GM12872 (cell line): ENCODE results near the gene SRL.

Source experiments
- TF ChIP-seq, protein P1 (sequence below): IDR thresholded peaks from 3 replicates; pipeline ENCODE4 v1.5.1; 2011; ENCODE audit warnings: low read depth, mild to moderate bottlenecking, low read length, moderate library complexity; ENCODE audit not compliant: insufficient read depth

The SRL gene

DNA sequence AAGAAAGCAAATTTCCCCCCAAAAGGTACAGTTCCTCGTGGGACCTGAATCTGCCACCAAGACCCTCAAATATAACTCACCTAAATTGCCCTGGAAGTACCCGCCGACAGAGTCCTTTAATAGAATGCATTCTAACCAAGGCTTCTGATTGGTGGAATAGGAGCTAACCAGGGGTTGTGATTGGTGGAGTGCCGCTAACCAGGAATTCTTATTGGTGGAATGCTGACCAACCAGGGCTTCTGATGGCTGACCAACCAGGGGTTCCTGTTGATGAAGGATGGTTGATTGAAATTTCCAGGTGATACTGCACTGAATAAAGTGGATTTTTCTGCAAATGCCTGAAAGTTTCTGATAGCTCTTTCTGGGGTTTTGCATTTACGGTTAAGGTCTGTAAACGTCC is 24.5 kb upstream of the SRL start:
- TF ChIP-seq, protein P1, sequence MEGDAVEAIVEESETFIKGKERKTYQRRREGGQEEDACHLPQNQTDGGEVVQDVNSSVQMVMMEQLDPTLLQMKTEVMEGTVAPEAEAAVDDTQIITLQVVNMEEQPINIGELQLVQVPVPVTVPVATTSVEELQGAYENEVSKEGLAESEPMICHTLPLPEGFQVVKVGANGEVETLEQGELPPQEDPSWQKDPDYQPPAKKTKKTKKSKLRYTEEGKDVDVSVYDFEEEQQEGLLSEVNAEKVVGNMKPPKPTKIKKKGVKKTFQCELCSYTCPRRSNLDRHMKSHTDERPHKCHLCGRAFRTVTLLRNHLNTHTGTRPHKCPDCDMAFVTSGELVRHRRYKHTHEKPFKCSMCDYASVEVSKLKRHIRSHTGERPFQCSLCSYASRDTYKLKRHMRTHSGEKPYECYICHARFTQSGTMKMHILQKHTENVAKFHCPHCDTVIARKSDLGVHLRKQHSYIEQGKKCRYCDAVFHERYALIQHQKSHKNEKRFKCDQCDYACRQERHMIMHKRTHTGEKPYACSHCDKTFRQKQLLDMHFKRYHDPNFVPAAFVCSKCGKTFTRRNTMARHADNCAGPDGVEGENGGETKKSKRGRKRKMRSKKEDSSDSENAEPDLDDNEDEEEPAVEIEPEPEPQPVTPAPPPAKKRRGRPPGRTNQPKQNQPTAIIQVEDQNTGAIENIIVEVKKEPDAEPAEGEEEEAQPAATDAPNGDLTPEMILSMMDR: no peak

DNA sequence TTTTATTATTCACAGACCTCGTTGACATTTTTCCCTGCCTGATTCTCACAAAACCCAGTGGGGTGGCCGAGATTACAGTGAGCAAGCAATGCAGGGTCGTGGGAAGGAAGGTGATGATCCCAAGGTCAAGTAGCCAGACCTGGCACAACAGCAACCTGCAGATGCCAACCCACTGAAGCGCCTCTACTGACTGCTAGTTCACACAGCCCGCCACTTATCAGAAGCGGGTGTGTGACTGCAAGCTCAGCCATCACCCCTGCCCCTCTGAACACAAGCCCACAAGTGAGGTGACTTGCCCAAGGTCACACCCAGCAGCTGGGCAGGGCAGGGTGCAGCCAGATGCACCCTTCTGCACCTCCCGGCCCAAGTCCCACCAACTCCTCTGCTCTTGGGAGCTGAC is 23.8 kb upstream of the SRL start:
- TF ChIP-seq, protein P1: no peak

DNA sequence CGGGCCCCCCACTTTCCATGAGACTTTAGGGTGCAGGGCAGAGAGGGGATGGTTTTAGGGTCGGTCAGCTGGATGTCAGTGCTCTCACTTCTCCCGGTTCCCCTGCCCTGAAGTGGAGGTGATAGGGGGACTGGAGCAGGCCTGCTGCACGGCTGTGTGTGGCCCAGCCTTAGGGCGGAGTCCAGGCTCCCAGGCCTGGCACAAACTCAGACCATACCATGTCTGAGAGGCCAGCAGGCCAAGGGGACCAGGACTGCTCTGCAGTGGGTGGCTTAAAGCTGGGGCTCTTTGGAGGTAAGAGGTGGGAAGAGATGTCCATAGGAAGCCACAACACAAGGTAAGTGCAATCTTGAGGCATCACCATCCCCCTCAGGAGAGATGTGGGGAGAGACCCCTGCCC is 22.7 kb upstream of the SRL start:
- TF ChIP-seq, protein P1: no peak

DNA sequence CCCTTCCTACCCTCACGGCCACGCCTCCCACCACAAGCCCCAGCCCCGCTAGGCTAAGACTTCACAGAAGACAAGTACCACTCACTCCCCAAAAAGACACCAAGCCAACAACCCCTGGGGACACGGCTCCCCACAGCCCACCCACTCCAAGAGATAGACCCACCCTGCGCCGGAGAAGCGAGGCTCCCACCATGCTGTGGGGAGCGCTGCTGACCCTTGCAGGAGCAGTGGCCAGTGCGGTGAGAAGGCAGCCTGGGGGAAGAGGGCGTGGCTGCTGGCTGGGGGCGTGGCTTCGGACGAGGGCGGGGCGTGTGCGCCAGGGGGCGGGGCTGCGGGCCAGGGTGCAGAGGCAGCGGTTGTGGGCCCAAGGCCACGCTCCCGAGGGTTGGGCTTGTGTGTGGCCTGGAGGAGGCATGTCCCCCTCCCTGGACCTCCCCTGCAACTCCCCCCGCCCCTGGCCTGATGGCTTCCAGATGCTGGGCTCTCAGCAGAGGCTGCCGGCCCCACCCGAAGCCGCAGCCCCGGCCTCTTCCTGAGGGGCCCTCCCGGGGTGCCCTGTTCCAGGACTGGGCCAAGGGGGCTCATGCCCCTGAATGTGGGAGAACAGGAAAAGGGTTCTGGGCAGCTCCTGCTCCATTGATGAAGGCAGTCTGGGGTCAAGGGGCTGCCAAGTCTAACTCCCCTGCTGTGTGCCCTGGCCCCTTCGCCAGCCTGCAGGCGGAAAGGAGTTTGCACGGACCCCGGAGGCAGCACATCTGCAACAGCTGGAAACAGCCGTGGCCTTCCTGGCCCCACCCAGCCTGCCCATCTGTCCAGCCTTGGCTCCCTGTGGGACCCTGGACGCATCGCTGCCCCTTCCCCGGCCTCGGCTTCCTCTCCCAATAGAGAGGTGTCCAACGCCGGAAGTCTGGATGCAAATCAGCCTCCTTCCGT is 21.9 kb upstream of the SRL start:
- TF ChIP-seq, protein P1: no peak

DNA sequence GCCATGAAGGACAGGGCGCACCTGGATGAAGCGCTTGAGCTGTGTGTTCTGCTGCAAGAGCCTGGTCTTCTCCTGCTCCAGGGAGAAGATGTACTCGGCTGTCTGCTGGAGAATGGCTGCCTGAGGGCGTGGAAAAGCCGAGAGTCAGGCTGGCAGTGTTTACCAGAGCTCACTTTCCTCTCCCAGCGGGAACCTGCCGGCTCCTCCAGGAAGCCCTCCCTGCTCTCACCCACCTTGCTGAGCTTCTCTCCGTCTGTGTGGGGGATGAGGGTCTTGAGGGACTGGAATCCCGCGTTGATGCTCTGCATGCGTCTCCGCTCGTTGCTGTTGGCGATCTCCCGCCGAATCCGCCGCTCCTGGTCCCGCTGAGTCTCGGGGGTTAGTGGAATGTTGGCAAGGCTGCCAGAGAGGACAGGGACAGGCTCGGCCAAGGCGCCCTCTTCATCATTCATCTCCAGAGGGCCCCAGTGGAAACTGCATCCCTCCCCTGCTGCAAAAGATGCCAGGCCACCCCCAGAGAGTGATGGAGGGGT is 20.5 kb upstream of the SRL start:
- TF ChIP-seq, protein P1: no peak

DNA sequence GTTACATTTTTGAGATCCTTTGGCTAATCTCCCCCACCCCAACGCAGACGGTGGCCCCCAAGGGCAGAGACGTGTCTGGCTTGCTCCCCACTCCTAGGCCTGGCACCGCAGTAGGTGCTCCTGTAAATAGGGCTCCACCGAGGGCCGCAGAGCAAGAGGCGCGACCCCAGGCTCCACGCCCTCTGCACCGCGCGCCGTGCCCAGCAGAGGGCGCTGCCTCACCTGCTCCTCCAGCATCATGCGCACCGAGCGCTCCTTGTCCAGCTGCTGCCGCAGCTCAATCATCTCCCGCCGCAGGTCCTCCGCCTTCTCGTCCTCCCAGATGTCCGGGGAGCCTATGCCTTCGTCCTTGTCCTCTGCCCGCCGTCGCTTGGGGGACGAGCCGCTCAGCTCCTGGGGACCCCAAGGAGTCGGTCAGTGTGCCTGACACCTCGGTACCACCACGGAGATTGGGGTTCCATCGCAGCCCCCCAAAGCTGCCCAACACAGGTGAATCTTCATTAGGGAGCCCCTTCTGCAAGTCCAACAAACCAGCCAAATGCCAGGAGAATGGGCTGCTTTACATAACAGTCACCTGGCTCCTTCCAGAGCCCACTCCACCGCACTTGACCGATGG is 19.8 kb upstream of the SRL start:
- TF ChIP-seq, protein P1: peak; percentile 55; the same call in 2 of the 3 replicates

DNA sequence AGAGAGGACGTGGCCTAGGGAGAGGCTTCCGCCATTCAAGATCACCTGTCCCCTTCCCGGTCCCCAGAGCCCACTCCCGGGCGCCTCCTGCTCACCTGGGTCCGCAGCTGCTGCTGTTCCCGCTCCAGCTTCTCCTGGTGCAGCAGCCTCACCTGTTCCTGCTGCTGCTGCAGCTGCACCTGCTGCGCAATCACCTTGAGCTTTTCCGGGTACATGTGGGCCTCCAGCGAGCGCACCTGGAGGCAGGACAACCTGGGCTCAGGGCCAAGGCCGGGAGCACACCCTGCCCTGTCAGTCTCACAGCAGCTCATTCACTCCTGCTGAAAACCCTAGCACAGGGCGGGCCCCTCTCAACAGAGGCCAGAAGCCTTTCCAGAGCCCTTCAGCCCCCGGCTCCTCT is 18.5 kb upstream of the SRL start:
- TF ChIP-seq, protein P1: no peak
